ENCODE results near the gene ATG7.

- no peak for TF ChIP-seq HCFC1 (IDR thresholded peaks at IDR 0.05; ENCODE audit: low read length)
- TF ChIP-seq ELK1 (IDR thresholded peaks at IDR 0.05; ENCODE audit: low read depth, low read length) = no peak
- no peak for TF ChIP-seq EZH2 (IDR thresholded peaks at IDR 0.05; ENCODE audit: borderline replicate concordance, control insufficient read depth, low read depth, low read length)
- no peak for TF ChIP-seq HSF1 (IDR thresholded peaks at IDR 0.05; ENCODE audit: low read depth, low read length)
- no peak for TF ChIP-seq CTCF (IDR thresholded peaks at IDR 0.05 in 2 of 3, conservative IDR thresholded peaks at IDR 0.05 in 1 of 3; ENCODE audit: control insufficient read depth in 2 of 3, extremely low read depth in 1 of 3, insufficient read depth in 1 of 3, low read depth in 3 of 3, low read length in 3 of 3)
- no peak for TF ChIP-seq PBX3 (IDR thresholded peaks at IDR 0.05; ENCODE audit: insufficient replicate concordance, low read depth, low read length)
- no peak for TF ChIP-seq POLR2A (IDR thresholded peaks at IDR 0.05; ENCODE audit: low read depth, low read length)
Observed at GRCh38 chr3:11517601-11518000, 245.4 kb downstream of the ATG7 start.
